ENCODE results near the gene C5orf22.

Gene C5orf22

DNA sequence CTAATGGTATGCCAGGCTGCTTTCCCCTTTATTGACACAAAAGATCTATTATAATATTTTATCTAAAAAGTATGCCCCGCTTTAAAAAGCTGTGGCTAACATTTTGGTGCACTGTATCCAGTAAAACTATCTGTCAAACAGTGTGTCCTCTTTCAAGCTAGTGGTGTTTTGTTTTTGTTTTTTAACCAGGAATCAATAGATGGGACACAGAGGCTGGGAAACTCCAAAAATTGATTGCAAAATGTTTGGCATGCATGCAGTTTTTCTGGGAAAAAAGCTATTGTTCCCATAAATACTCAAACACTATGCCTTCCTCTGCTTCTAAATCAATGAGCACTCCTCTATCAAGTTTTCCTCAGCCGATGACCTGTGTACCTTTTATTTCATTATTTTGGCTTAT, 72.5 kb downstream of the C5orf22 start:
- ATAC-seq (no peak), DNase-seq (no peak)
- Mint-ChIP-seq H3K27me3 (peaks cover 12% of the 10 kb centered on the region), H3K4me3 (no peak overlapping the region), H3K36me3 (ENCODE audit: low read depth) (no peaks in the 10 kb centered on the region), H3K4me1 (no peaks in the 10 kb centered on the region), H3K9me3 (no peaks in the 10 kb centered on the region), H3K27ac (no peak overlapping the region)

Data from activated naive CD8-positive, alpha-beta T cell treated with anti-CD3 and anti-CD28 coated beads, Interleukin-2, amount 50 U/mL, for 24 hours (primary cell).